B cell (primary cell): ENCODE measurements around the gene LRRC47.
"Not testable (repeated sequence)": the region's sequence is repeated elsewhere in the genome, so short reads cannot be mapped to it uniquely, and the experiment has no call there.

Source experiments
- EZH2 ChIP-seq: IDR thresholded peaks from 2 replicates; pipeline ENCODE4 v1.6.1; 2012; ENCODE audit warnings: borderline replicate concordance, low read depth, mild to moderate bottlenecking, moderate library complexity, low read length; ENCODE audit not compliant: insufficient read depth, poor library complexity, severe bottlenecking
- TF ChIP-seq, protein P1 (sequence below): fragments of 200-600 bp; IDR thresholded peaks from one replicate; pipeline ENCODE4 v1.8.0; 2022; ENCODE audit warnings: antibody characterized with exemption, mild to moderate bottlenecking

DNA sequence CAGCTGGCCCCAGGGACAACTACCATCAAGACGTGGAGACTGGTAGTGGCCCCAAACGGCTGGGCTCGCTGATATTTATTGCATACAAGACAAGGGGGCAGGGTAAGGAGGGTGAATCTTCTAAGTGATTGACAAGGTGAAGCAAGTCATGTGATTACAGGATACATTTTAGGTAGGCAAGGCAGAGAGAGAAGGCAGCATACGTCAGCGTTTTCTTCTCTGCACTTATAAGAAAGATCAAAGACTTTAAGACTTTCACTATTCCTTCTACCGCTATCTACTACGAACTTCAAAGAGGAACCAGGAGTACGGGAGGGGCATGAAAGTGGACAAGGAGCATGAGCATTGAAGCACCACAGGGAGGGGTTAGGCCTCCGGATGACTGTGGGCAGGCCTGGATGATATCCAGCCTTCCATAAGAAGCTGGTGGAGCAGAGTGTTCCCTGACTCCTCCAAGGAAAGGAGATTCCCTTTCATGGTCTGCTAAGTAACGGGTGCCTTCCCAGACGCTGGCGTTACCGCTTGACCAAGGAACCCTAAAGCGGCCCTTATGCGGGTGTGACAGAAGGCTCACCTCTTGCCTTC lies 47.9 kb downstream of the LRRC47 start:
- TF ChIP-seq, protein P1, sequence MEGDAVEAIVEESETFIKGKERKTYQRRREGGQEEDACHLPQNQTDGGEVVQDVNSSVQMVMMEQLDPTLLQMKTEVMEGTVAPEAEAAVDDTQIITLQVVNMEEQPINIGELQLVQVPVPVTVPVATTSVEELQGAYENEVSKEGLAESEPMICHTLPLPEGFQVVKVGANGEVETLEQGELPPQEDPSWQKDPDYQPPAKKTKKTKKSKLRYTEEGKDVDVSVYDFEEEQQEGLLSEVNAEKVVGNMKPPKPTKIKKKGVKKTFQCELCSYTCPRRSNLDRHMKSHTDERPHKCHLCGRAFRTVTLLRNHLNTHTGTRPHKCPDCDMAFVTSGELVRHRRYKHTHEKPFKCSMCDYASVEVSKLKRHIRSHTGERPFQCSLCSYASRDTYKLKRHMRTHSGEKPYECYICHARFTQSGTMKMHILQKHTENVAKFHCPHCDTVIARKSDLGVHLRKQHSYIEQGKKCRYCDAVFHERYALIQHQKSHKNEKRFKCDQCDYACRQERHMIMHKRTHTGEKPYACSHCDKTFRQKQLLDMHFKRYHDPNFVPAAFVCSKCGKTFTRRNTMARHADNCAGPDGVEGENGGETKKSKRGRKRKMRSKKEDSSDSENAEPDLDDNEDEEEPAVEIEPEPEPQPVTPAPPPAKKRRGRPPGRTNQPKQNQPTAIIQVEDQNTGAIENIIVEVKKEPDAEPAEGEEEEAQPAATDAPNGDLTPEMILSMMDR, result not testable (repeated sequence)
- not testable (repeated sequence) for TF ChIP-seq EZH2
